ENCODE measurements around the gene UBR7.

DNA sequence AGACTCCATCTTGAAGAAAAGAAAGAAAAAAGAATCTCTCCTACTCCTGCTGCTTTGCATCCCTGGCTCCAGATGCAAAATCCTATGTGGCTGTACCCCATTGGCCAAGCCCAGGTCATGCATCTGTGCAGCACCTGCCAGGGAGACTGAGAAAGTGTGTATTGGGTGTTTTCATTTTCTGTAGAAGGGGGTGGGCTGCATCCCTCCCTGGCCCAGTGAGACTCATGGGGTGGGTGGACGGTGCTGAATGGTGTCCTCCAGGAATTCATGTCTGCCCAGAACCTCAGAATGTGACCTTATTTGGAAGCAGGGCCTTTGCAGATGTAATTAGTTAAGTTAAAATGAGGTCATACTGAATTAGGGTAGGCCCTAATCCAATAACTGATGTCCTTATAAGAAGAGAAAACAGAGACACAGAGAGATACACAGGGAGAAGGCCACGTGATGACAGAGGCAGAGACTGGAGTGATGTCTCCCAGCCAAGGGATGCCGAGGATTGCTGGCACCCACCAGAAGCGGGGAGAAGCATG, 45.6 kb upstream of the UBR7 start:
- no peak for TF ChIP-seq CTCF (IDR thresholded peaks at IDR 0.05; ENCODE audit: insufficient read depth, low read length)
- TF ChIP-seq, protein P1, sequence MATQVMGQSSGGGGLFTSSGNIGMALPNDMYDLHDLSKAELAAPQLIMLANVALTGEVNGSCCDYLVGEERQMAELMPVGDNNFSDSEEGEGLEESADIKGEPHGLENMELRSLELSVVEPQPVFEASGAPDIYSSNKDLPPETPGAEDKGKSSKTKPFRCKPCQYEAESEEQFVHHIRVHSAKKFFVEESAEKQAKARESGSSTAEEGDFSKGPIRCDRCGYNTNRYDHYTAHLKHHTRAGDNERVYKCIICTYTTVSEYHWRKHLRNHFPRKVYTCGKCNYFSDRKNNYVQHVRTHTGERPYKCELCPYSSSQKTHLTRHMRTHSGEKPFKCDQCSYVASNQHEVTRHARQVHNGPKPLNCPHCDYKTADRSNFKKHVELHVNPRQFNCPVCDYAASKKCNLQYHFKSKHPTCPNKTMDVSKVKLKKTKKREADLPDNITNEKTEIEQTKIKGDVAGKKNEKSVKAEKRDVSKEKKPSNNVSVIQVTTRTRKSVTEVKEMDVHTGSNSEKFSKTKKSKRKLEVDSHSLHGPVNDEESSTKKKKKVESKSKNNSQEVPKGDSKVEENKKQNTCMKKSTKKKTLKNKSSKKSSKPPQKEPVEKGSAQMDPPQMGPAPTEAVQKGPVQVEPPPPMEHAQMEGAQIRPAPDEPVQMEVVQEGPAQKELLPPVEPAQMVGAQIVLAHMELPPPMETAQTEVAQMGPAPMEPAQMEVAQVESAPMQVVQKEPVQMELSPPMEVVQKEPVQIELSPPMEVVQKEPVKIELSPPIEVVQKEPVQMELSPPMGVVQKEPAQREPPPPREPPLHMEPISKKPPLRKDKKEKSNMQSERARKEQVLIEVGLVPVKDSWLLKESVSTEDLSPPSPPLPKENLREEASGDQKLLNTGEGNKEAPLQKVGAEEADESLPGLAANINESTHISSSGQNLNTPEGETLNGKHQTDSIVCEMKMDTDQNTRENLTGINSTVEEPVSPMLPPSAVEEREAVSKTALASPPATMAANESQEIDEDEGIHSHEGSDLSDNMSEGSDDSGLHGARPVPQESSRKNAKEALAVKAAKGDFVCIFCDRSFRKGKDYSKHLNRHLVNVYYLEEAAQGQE (IDR thresholded peaks at IDR 0.05; ENCODE audit: insufficient replicate concordance, low read depth) = no peak
- TF ChIP-seq POLR2AphosphoS5 (IDR thresholded peaks at IDR 0.05; ENCODE audit: low read depth) = no peak
- TF ChIP-seq SPI1 (IDR thresholded peaks at IDR 0.05; ENCODE audit: borderline replicate concordance, low read depth) = no peak
